Spinal cord (tissue), 10 donors: ENCODE measurements around the gene C9orf72. TPM values are rescaled to one million over a fixed set of nuclear protein-coding genes. Genes with fewer than 3 reads are reported as not detected.
"Not testable (repeated sequence)": the region's sequence is repeated elsewhere in the genome, so short reads cannot be mapped to it uniquely, and the experiment has no call there.

Experiments
- DNase-seq, 6 donors: peaks; one replicate each; pipeline versions ENCODE4 v3.0.0 to v3.0.0-alpha.2; 2013 to 2015; ENCODE audit warnings: low spot score in 6 of 6, low read depth in 4 of 6
- H3K27ac ChIP-seq: one replicate; pipeline ENCODE4 v1.5.1; 2013; ENCODE audit warnings: low read depth, low read length, control low read depth
- H3K27me3 ChIP-seq: one replicate; pipeline ENCODE4 v1.6.1; 2013; ENCODE audit warnings: low read length; ENCODE audit not compliant: control insufficient read depth, insufficient read depth
- H3K36me3 ChIP-seq: one replicate; pipeline ENCODE4 v1.6.1; 2013; ENCODE audit warnings: low read length; ENCODE audit not compliant: control insufficient read depth, insufficient read depth
- H3K4me1 ChIP-seq: one replicate; pipeline ENCODE4 v1.6.1; 2013; ENCODE audit warnings: low read length; ENCODE audit not compliant: control insufficient read depth, insufficient read depth
- H3K4me3 ChIP-seq: one replicate; pipeline ENCODE4 v1.5.1; 2013; ENCODE audit warnings: low read depth, low read length, control low read depth
- H3K9me3 ChIP-seq: one replicate; pipeline ENCODE4 v1.6.1; 2013; ENCODE audit warnings: low read length; ENCODE audit not compliant: control insufficient read depth, insufficient read depth
- WGBS: methylation state at CpG from one replicate; pipeline ENCODE4 v1.1.5; 2013; ENCODE audit warnings: missing lambda C conversion rate; ENCODE audit not compliant: insufficient coverage; 5-methylcytosine and 5-hydroxymethylcytosine counted together
- polyA plus RNA-seq, 2 donors: library from polyadenylated mRNA; unstranded; fragments of 120-200 nt; gene quantifications; one replicate each; pipeline ENCODE4 v1.2.1, GENCODE V29; 2013; ENCODE audit not compliant: insufficient read length in 2 of 2
- total RNA-seq, 2 donors: library from RNA; depleted of rRNA in 1 of 2; stranded (reverse); fragments of 120-200 nt in 1 of 2; fragments of >200 nt in 1 of 2; gene quantifications; one replicate each; pipeline versions ENCODE4 v1.2.3 to v1.2.4, GENCODE V29; 2013 to 2014
- donor health status: healthy.

Gene C9orf72
- total and polyA plus RNA-seq, 4 donors, result 38.6 to 77.7 (median 44.3) TPM

- Histone ChIP-seq H3K27me3 (no peaks in the 10 kb centered on the region), H3K27ac (no peak overlapping the region), H3K4me1 (no peaks in the 10 kb centered on the region), H3K36me3 (no peaks in the 10 kb centered on the region), H3K4me3 (no peak overlapping the region), H3K9me3 (no peaks in the 10 kb centered on the region)
- DNase-seq, result no peak
Observed at GRCh38 chr9:27504259-27504658, 69.0 kb downstream of the C9orf72 start.

GRCh38 chr9:27503623-27504022, 69.7 kb downstream of the C9orf72 start:
- Histone ChIP-seq H3K4me3 (no peak overlapping the region), H3K27me3 (no peaks in the 10 kb centered on the region), H3K4me1 (no peaks in the 10 kb centered on the region), H3K36me3 (no peaks in the 10 kb centered on the region), H3K9me3 (no peaks in the 10 kb centered on the region), H3K27ac (no peak overlapping the region)
- 82% methylated on average over 4 of the region's 4 CpGs for WGBS
- DNase-seq, result no peak

- no CpG with 5 or more reads among the region's 3 CpGs for WGBS
- not testable (repeated sequence) for H3K27ac ChIP-seq, H3K27me3 ChIP-seq, H3K4me3 ChIP-seq, H3K4me1 ChIP-seq, H3K9me3 ChIP-seq, H3K36me3 ChIP-seq, DNase-seq
Observed at GRCh38 chr9:27500902-27501301, 72.4 kb downstream of the C9orf72 start.

- no peak for DNase-seq
- H3K4me1 ChIP-seq, result no peaks in the 10 kb centered on the region
- H3K9me3 ChIP-seq, result no peaks in the 10 kb centered on the region
- H3K4me3 ChIP-seq, result no peak overlapping the region
- no peak overlapping the region for H3K27ac ChIP-seq
- H3K27me3 ChIP-seq, result no peaks in the 10 kb centered on the region
- H3K36me3 ChIP-seq, result no peaks in the 10 kb centered on the region
- WGBS, result no CpG with 5 or more reads among the region's 2 CpGs
Observed at GRCh38 chr9:27499451-27499850, 73.8 kb downstream of the C9orf72 start.

GRCh38 chr9:27497883-27498417, 75.3 kb downstream of the C9orf72 start:
- DNase-seq, result peak in 2 of 6 donors; percentile 66 to 87
- no peaks in the 10 kb centered on the region for H3K27me3 ChIP-seq
- H3K4me1 ChIP-seq, result no peaks in the 10 kb centered on the region
- no peaks in the 10 kb centered on the region for H3K9me3 ChIP-seq
- H3K36me3 ChIP-seq, result no peaks in the 10 kb centered on the region
- H3K27ac ChIP-seq, result peak overlapping the region; percentile 52
- peak overlapping the region; percentile 12 for H3K4me3 ChIP-seq
- 14% methylated on average over 3 of the region's 11 CpGs for WGBS

Other genes starting within 250 kb of the C9orf72 start
- not detected for gene IFNK, start 49.2 kb downstream of the C9orf72 start, total RNA-seq
- not detected for gene IFNK, start 49.2 kb downstream of the C9orf72 start, polyA plus RNA-seq
- 10 to 100 TPM in 1 of 2 donors, 1 to 10 TPM in 1; 9.4 to 11.8 TPM for gene MOB3B, start 43.7 kb downstream of the C9orf72 start, total RNA-seq
- 10 to 100 TPM; 20.2 to 34.9 TPM for gene MOB3B, start 43.7 kb downstream of the C9orf72 start, polyA plus RNA-seq